SU-DHL-6 (cell line): ENCODE measurements around the gene CXCL14.

ENCODE experiments used
- H2AFZ ChIP-seq: fragments of 200-600 bp; sonication (generic); 2 replicates; pipeline ENCODE4 v1.6.1; 2014; ENCODE audit warnings: low read depth, mild to moderate bottlenecking, moderate library complexity, mixed read lengths, antibody characterized with exemption, low read length; ENCODE audit not compliant: severe bottlenecking
- H3F3A ChIP-seq: fragments of 200-600 bp; shearing (Covaris generic); 2 replicates; pipeline ENCODE4 v1.6.0; 2016; ENCODE audit warnings: antibody characterized with exemption, mild to moderate bottlenecking; ENCODE audit not compliant: insufficient read depth
- H3K27ac ChIP-seq: fragments of 200-600 bp; sonication (generic); 2 replicates; pipeline ENCODE4 v1.5.1; 2016; ENCODE audit warnings: low read depth, mild to moderate bottlenecking, low read length, moderate library complexity, mixed read lengths
- H3K27me3 ChIP-seq: fragments of 200-600 bp; sonication (generic), shearing (Covaris generic); 2 replicates; pipeline ENCODE4 v1.6.0; 2014; ENCODE audit warnings: mild to moderate bottlenecking, low read length
- H3K36me3 ChIP-seq: fragments of 200-600 bp; sonication (generic); 2 replicates; pipeline ENCODE4 v1.6.1; 2014; ENCODE audit warnings: mild to moderate bottlenecking, low read length, mixed read lengths
- H3K4me2 ChIP-seq: fragments of 300-600, 200-600 bp; shearing (Covaris generic), sonication (generic); 2 replicates; pipeline ENCODE4 v1.6.0; 2014; ENCODE audit warnings: low read length, low read depth, mild to moderate bottlenecking; ENCODE audit not compliant: poor library complexity, severe bottlenecking
- H3K4me3 ChIP-seq: fragments of 200-600 bp; sonication (generic); 2 replicates; pipeline ENCODE4 v1.5.1; 2014; ENCODE audit warnings: antibody characterized with exemption, low read length, mild to moderate bottlenecking, mixed read lengths; ENCODE audit not compliant: insufficient read depth, poor library complexity, severe bottlenecking
- H3K79me2 ChIP-seq: fragments of 200-600 bp; sonication (generic); 2 replicates; pipeline ENCODE4 v1.6.1; 2014; ENCODE audit warnings: mild to moderate bottlenecking, low read length, moderate library complexity; ENCODE audit not compliant: insufficient read depth
- H3K9ac ChIP-seq: fragments of 200-600 bp; sonication (generic); 2 replicates; pipeline ENCODE4 v1.7.0; 2014; ENCODE audit warnings: mild to moderate bottlenecking, low read length
- H3K9me2 ChIP-seq: fragments of 200-600 bp; sonication (generic); replicated peaks from 2 replicates; pipeline ENCODE4 v1.6.1; 2014; ENCODE audit warnings: low read length; ENCODE audit not compliant: insufficient read depth
- H3K9me3 ChIP-seq: fragments of 200-600 bp; sonication (generic); 2 replicates; pipeline ENCODE4 v1.6.1; 2014; ENCODE audit warnings: low read length, mixed read lengths; ENCODE audit not compliant: insufficient read depth
- H4K20me1 ChIP-seq: fragments of 200-600 bp; sonication (generic); 2 replicates; pipeline ENCODE4 v1.6.1; 2014; ENCODE audit warnings: low read depth, mild to moderate bottlenecking, antibody characterized with exemption, low read length, moderate library complexity, mixed read lengths
- CTCF ChIP-seq: fragments of 200-600 bp; sonication (generic); IDR thresholded peaks from one replicate; pipeline ENCODE4 v1.5.1; 2017; ENCODE audit warnings: antibody characterized with exemption, mild to moderate bottlenecking, low read length, moderate library complexity; ENCODE audit not compliant: insufficient read depth, poor library complexity, severe bottlenecking
- EZH2phosphoT487 ChIP-seq: fragments of 200-600 bp; sonication (generic), shearing (Covaris generic); conservative IDR thresholded peaks from 2 replicates; pipeline ENCODE4 v1.6.1; 2018; ENCODE audit warnings: mild to moderate bottlenecking, antibody characterized with exemption, low read length, moderate library complexity, mixed read lengths

Gene CXCL14

DNA sequence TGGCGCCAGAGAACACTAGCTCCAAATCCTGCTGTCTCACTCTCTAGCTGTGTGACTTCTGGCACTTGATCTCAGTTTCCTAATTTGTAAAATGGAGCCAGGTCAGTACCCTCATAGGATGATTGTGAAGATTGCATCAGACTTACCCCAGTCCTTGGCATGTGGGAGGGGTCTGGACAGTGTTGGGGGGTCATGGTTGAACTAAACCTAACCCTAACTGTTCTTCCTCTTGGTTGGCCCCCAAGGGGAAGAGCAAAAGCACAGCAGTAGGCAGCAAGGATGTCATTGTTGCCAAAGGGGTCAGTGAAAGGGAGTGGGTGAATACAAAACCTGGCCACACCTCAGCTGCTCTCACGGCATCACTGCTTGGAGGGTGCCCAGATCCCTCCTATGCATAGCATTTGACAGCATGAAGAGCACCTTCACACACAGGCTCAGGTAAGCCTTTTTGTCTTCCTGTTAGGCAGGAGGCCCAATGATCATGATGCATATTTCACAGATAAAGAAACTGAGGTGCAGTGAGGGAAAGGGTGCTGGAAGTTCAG, 15.7 kb upstream of the CXCL14 start:
- no peaks in the 10 kb centered on the region for H3K36me3 ChIP-seq
- no peaks in the 10 kb centered on the region for H3F3A ChIP-seq
- H3K4me2 ChIP-seq: no peak overlapping the region
- TF ChIP-seq EZH2phosphoT487 (no peak), CTCF (no peak)
- H2AFZ ChIP-seq: no peak overlapping the region
- no peaks in the 10 kb centered on the region for H3K79me2 ChIP-seq
- H3K9ac ChIP-seq: no peak overlapping the region
- no peaks in the 10 kb centered on the region for H4K20me1 ChIP-seq
- H3K27ac ChIP-seq: no peak overlapping the region
- no peaks in the 10 kb centered on the region for H3K9me3 ChIP-seq
- no peaks in the 10 kb centered on the region for H3K27me3 ChIP-seq
- no peaks in the 10 kb centered on the region for H3K9me2 ChIP-seq
- no peak overlapping the region for H3K4me3 ChIP-seq

GRCh38 chr5:135593886-135594285, 15.1 kb upstream of the CXCL14 start:
- H3K9ac ChIP-seq: no peak overlapping the region
- H3K79me2 ChIP-seq: no peaks in the 10 kb centered on the region
- no peak for TF ChIP-seq CTCF
- no peak for TF ChIP-seq EZH2phosphoT487

DNA sequence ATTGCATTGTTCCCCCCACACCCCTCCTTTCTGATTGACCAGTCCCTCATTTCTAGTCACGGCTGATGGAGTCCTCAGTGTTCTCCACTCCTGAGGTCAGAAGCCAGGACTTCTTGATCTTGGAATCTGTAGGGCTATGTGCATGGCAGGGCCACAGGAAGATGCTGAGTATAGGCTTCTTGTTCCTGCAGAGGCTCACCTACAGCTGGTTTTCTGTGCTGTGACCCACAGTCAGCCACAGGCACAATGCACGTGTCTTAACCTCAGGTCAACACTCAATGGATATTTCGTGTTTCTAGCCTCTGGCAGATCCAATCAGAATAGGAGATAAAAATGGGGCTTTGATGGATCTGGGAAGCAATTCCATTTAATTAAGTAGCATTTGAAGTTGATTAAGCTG, 14.3 kb upstream of the CXCL14 start:
- Histone ChIP-seq H3K27ac (no peak overlapping the region), H3K36me3 (no peaks in the 10 kb centered on the region), H3K4me3 (no peak overlapping the region), H4K20me1 (no peaks in the 10 kb centered on the region), H3K9ac (no peak overlapping the region), H2AFZ (no peak overlapping the region), H3K9me2 (no peaks in the 10 kb centered on the region), H3K9me3 (no peaks in the 10 kb centered on the region), H3K79me2 (no peaks in the 10 kb centered on the region), H3K27me3 (no peaks in the 10 kb centered on the region), H3K4me2 (no peak overlapping the region), H3F3A (no peaks in the 10 kb centered on the region)
- TF ChIP-seq CTCF (no peak), EZH2phosphoT487 (no peak)

More at GRCh38 chr5:135593886-135594285, 15.1 kb upstream of the CXCL14 start:
- H3K9me2 ChIP-seq: no peaks in the 10 kb centered on the region
- H3K9me3 ChIP-seq: no peaks in the 10 kb centered on the region
- H3K27me3 ChIP-seq: no peaks in the 10 kb centered on the region
- H3K4me2 ChIP-seq: no peak overlapping the region
- no peak overlapping the region for H3K4me3 ChIP-seq
- H3K36me3 ChIP-seq: no peaks in the 10 kb centered on the region
- H3F3A ChIP-seq: no peaks in the 10 kb centered on the region
- H2AFZ ChIP-seq: no peak overlapping the region
- no peaks in the 10 kb centered on the region for H4K20me1 ChIP-seq
- H3K27ac ChIP-seq: no peak overlapping the region
